ENCODE measurements around the gene HOXD13. TPM values are rescaled to one million over a fixed set of nuclear protein-coding genes. Genes with fewer than 3 reads are reported as not detected.

HOXD13 gene
- total and polyA plus RNA-seq, 2 of the 13 experiments (the other 11 are each of a cell fraction or from before 2014, with no cell fraction given) = not detected

DNA sequence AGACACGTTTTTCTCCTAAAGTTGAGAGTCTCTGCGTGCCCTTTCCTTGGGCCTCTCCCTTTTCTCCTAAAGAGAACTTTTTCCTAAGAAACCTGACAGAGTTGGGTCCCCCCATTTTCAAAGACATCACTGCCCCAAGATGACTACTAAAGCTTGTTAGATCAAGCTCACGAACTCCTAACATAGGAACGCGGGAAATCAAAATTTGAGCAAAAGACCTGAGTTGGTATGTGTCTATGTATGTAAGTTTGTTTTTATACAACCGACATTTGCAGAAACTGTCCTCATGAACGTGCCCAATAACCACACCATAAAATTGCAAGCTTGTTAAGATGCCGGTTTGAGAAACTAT is 1.4 kb downstream of the HOXD13 start:
- no peak overlapping the region for H3K9ac ChIP-seq (ENCODE audit: insufficient read depth, low read depth, low read length)
- H4K20me1 ChIP-seq (ENCODE audit: insufficient read depth, low read length) = no peaks in the 10 kb centered on the region
- FAIRE-seq (no peak), DNase-seq (ENCODE audit: low spot score) (no peak), ATAC-seq (no peak)
- ChIA-PET POLR2A (no interaction called here), CTCF (ENCODE audit: low intra/inter-chr PET ratio, low total read pairs) (no interaction called here)
- 21% methylated on average over 8 of the region's 8 CpGs for WGBS (ENCODE audit: low lambda C conversion rate)
- H3K36me3 ChIP-seq (replicated peaks in 1 of 2; ENCODE audit: control insufficient read depth in 1 of 2, insufficient read depth in 2 of 2, low read length in 2 of 2) = no peaks in the 10 kb centered on the region
- no peak overlapping the region for H2AFZ ChIP-seq (ENCODE audit: low read length)
- no peak overlapping the region for H3K27ac ChIP-seq (ENCODE audit: extremely low read length, insufficient read depth, low read length)
- TF ChIP-seq ZBTB21 (CRISPR knock-in tag; IDR thresholded peaks at IDR 0.05) (no peak), ZNF510 (CRISPR knock-in tag; IDR thresholded peaks at IDR 0.05; ENCODE audit: low read depth) (no peak), STAT5B (CRISPR knock-in tag; IDR thresholded peaks at IDR 0.05) (no peak), TGIF2 (CRISPR knock-in tag; IDR thresholded peaks at IDR 0.05) (no peak), UBTF (CRISPR knock-in tag; IDR thresholded peaks at IDR 0.05) (no peak), KDM5B (CRISPR knock-in tag; IDR thresholded peaks at IDR 0.05; ENCODE audit: borderline replicate concordance) (no peak), CTCF (CRISPR knock-in tag; IDR thresholded peaks at IDR 0.05) (no peak), PHF5A (CRISPR knock-in tag; IDR thresholded peaks at IDR 0.05; ENCODE audit: low read depth, unreplicated experiment) (no peak), RARG (CRISPR knock-in tag; IDR thresholded peaks at IDR 0.05; ENCODE audit: low read depth) (no peak), EZH2 (conservative IDR thresholded peaks at IDR 0.05; ENCODE audit: low read depth, low read length) (no peak; the same call in 1 of the 2 replicates), ZNF253 (CRISPR knock-in tag; IDR thresholded peaks at IDR 0.05; ENCODE audit: borderline replicate concordance) (no peak), GPN1 (CRISPR knock-in tag; IDR thresholded peaks at IDR 0.05; ENCODE audit: borderline replicate concordance) (no peak), ZNF75D (CRISPR knock-in tag; IDR thresholded peaks at IDR 0.05; ENCODE audit: borderline replicate concordance) (no peak), USF2 (IDR thresholded peaks at IDR 0.05; ENCODE audit: low read depth, low read length) (no peak), USF2 (CRISPR knock-in tag; IDR thresholded peaks at IDR 0.05; ENCODE audit: borderline replicate concordance) (no peak), FLYWCH1 (CRISPR knock-in tag; IDR thresholded peaks at IDR 0.05) (no peak), FOSL2 (CRISPR knock-in tag; IDR thresholded peaks at IDR 0.05) (no peak), CBFB (CRISPR knock-in tag; IDR thresholded peaks at IDR 0.05) (no peak)
- TF ChIP-seq, protein P1, sequence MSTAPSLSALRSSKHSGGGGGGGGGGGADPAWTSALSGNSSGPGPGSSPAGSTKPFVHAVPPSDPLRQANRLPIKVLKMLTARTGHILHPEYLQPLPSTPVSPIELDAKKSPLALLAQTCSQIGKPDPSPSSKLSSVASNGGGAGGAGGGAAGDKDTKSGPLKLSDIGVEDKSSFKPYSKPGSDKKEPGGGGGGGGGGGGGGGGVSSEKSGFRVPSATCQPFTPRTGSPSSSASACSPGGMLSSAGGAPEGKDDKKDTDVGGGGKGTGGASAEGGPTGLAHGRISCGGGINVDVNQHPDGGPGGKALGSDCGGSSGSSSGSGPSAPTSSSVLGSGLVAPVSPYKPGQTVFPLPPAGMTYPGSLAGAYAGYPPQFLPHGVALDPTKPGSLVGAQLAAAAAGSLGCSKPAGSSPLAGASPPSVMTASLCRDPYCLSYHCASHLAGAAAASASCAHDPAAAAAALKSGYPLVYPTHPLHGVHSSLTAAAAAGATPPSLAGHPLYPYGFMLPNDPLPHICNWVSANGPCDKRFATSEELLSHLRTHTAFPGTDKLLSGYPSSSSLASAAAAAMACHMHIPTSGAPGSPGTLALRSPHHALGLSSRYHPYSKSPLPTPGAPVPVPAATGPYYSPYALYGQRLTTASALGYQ (CRISPR knock-in tag; IDR thresholded peaks at IDR 0.05) = no peak
- no peak overlapping the region for H3K4me3 ChIP-seq (replicated peaks in 1 of 3; ENCODE audit: insufficient read depth in 1 of 3, low read depth in 2 of 3, low read length in 3 of 3)
- H3K79me2 ChIP-seq (ENCODE audit: insufficient read depth, low read length) = no peaks in the 10 kb centered on the region
- no peak overlapping the region for H3K4me2 ChIP-seq (ENCODE audit: low read depth, low read length)
- H3K9me3 ChIP-seq (ENCODE audit: low read length) = no peaks in the 10 kb centered on the region
- in situ Hi-C loops (cut with HindIII; ENCODE audit: extremely low pct_ligation_motif_present, low pct_unique_long_range_greater_than_20kb) = no loop called here
- intact Hi-C loops (cut with micrococcal nuclease; ENCODE audit: unreplicated experiment) = no loop called here
- peaks cover 27 to 92% of the 10 kb centered on the region in 2 experiments for H3K27me3 ChIP-seq (ENCODE audit: control insufficient read depth in 1 of 2, insufficient read depth in 2 of 2, low read length in 2 of 2)
- peaks cover 17% of the 10 kb centered on the region for H3K4me1 ChIP-seq (ENCODE audit: insufficient read depth, low read length)
- no TSS peak for BruUV-seq (replicated peaks)

Data from HepG2 (cell line).